Measurements from ENCODE around the gene SPPL2B. TPM values are rescaled to one million over a fixed set of nuclear protein-coding genes. Genes with fewer than 3 reads are reported as not detected.

SPPL2B gene
- total and polyA plus RNA-seq, 4 donors: 30.2 to 140 (median 73.4) TPM

- H3K4me1 ChIP-seq (ENCODE audit: control insufficient read depth, insufficient read depth, low read length): peaks cover 86% of the 10 kb centered on the region
- WGBS (ENCODE audit: insufficient coverage): 14% methylated on average over 12 of the region's 13 CpGs
- H3K27ac ChIP-seq (ENCODE audit: low read depth, low read length): no peak overlapping the region
- DNase-seq (ENCODE audit: low read depth in 4 of 6, low spot score in 6 of 6): no peak
- no peaks in the 10 kb centered on the region for H3K27me3 ChIP-seq (ENCODE audit: control insufficient read depth, insufficient read depth, low read length)
- no peaks in the 10 kb centered on the region for H3K9me3 ChIP-seq (ENCODE audit: control insufficient read depth, insufficient read depth, low read length)
- H3K36me3 ChIP-seq (ENCODE audit: control insufficient read depth, insufficient read depth, low read length): peaks cover 48% of the 10 kb centered on the region
- H3K4me3 ChIP-seq (ENCODE audit: low read depth, low read length): peak overlapping the region; percentile 93
Measured at GRCh38 chr19:2329501-2329916, 1.0 kb downstream of the SPPL2B start.

- Histone ChIP-seq H3K36me3 (ENCODE audit: control insufficient read depth, insufficient read depth, low read length) (peaks cover 48% of the 10 kb centered on the region), H3K4me1 (ENCODE audit: control insufficient read depth, insufficient read depth, low read length) (peaks cover 79% of the 10 kb centered on the region), H3K4me3 (ENCODE audit: low read depth, low read length) (no peak overlapping the region), H3K9me3 (ENCODE audit: control insufficient read depth, insufficient read depth, low read length) (no peaks in the 10 kb centered on the region), H3K27ac (ENCODE audit: low read depth, low read length) (peak overlapping the region; percentile 71), H3K27me3 (ENCODE audit: control insufficient read depth, insufficient read depth, low read length) (no peaks in the 10 kb centered on the region)
- DNase-seq (ENCODE audit: low read depth in 4 of 6, low spot score in 6 of 6): no peak
- 74% methylated on average over 7 of the region's 10 CpGs for WGBS (ENCODE audit: insufficient coverage)
Measured at GRCh38 chr19:2330255-2330631, 1.8 kb downstream of the SPPL2B start.

GRCh38 chr19:2330632-2331284, 2.3 kb downstream of the SPPL2B start:
- peaks cover 48% of the 10 kb centered on the region for H3K36me3 ChIP-seq (ENCODE audit: control insufficient read depth, insufficient read depth, low read length)
- 56% methylated on average over 19 of the region's 20 CpGs for WGBS (ENCODE audit: insufficient coverage)
- no peak for DNase-seq (ENCODE audit: low read depth in 4 of 6, low spot score in 6 of 6)
- no peaks in the 10 kb centered on the region for H3K9me3 ChIP-seq (ENCODE audit: control insufficient read depth, insufficient read depth, low read length)
- H3K4me3 ChIP-seq (ENCODE audit: low read depth, low read length): no peak overlapping the region
- H3K27me3 ChIP-seq (ENCODE audit: control insufficient read depth, insufficient read depth, low read length): no peaks in the 10 kb centered on the region
- peak overlapping the region; percentile 71 for H3K27ac ChIP-seq (ENCODE audit: low read depth, low read length)
- H3K4me1 ChIP-seq (ENCODE audit: control insufficient read depth, insufficient read depth, low read length): peaks cover 77% of the 10 kb centered on the region

- H3K9me3 ChIP-seq (ENCODE audit: control insufficient read depth, insufficient read depth, low read length): no peaks in the 10 kb centered on the region
- peaks cover 49% of the 10 kb centered on the region for H3K36me3 ChIP-seq (ENCODE audit: control insufficient read depth, insufficient read depth, low read length)
- H3K27me3 ChIP-seq (ENCODE audit: control insufficient read depth, insufficient read depth, low read length): no peaks in the 10 kb centered on the region
- DNase-seq (ENCODE audit: low read depth in 4 of 6, low spot score in 6 of 6): peak in 2 of 6 donors; percentile 7 to 60
- H3K4me1 ChIP-seq (ENCODE audit: control insufficient read depth, insufficient read depth, low read length): peaks cover 76% of the 10 kb centered on the region
- H3K4me3 ChIP-seq (ENCODE audit: low read depth, low read length): no peak overlapping the region
- WGBS (ENCODE audit: insufficient coverage): 61% methylated on average over 9 of the region's 12 CpGs
- H3K27ac ChIP-seq (ENCODE audit: low read depth, low read length): peak overlapping the region; percentile 71
Measured at GRCh38 chr19:2331601-2332246, 3.2 kb downstream of the SPPL2B start.

GRCh38 chr19:2332341-2333026, 4.0 kb downstream of the SPPL2B start:
- H3K4me3 ChIP-seq (ENCODE audit: low read depth, low read length): no peak overlapping the region
- H3K9me3 ChIP-seq (ENCODE audit: control insufficient read depth, insufficient read depth, low read length): no peaks in the 10 kb centered on the region
- peaks cover 76% of the 10 kb centered on the region for H3K4me1 ChIP-seq (ENCODE audit: control insufficient read depth, insufficient read depth, low read length)
- H3K36me3 ChIP-seq (ENCODE audit: control insufficient read depth, insufficient read depth, low read length): peaks cover 55% of the 10 kb centered on the region
- DNase-seq (ENCODE audit: low read depth in 4 of 6, low spot score in 6 of 6): peak in 1 of 6 donors; percentile 20
- H3K27me3 ChIP-seq (ENCODE audit: control insufficient read depth, insufficient read depth, low read length): no peaks in the 10 kb centered on the region
- H3K27ac ChIP-seq (ENCODE audit: low read depth, low read length): peak overlapping the region; percentile 71
- 40% methylated on average over 16 of the region's 17 CpGs for whole genome bisulfite sequencing (ENCODE audit: insufficient coverage)

- H3K9me3 ChIP-seq (ENCODE audit: control insufficient read depth, insufficient read depth, low read length): no peaks in the 10 kb centered on the region
- no peak overlapping the region for H3K27ac ChIP-seq (ENCODE audit: low read depth, low read length)
- DNase-seq (ENCODE audit: low read depth in 4 of 6, low spot score in 6 of 6): no peak
- H3K4me3 ChIP-seq (ENCODE audit: low read depth, low read length): no peak overlapping the region
- no peaks in the 10 kb centered on the region for H3K27me3 ChIP-seq (ENCODE audit: control insufficient read depth, insufficient read depth, low read length)
- WGBS (ENCODE audit: insufficient coverage): 61% methylated on average over 22 of the region's 27 CpGs
- H3K36me3 ChIP-seq (ENCODE audit: control insufficient read depth, insufficient read depth, low read length): peaks cover 63% of the 10 kb centered on the region
- peaks cover 77% of the 10 kb centered on the region for H3K4me1 ChIP-seq (ENCODE audit: control insufficient read depth, insufficient read depth, low read length)
Measured at GRCh38 chr19:2333027-2333806, 4.7 kb downstream of the SPPL2B start.

GRCh38 chr19:2333807-2334211, 5.3 kb downstream of the SPPL2B start:
- no peaks in the 10 kb centered on the region for H3K27me3 ChIP-seq (ENCODE audit: control insufficient read depth, insufficient read depth, low read length)
- peaks cover 76% of the 10 kb centered on the region for H3K4me1 ChIP-seq (ENCODE audit: control insufficient read depth, insufficient read depth, low read length)
- H3K9me3 ChIP-seq (ENCODE audit: control insufficient read depth, insufficient read depth, low read length): no peaks in the 10 kb centered on the region
- H3K36me3 ChIP-seq (ENCODE audit: control insufficient read depth, insufficient read depth, low read length): peaks cover 69% of the 10 kb centered on the region
- H3K27ac ChIP-seq (ENCODE audit: low read depth, low read length): no peak overlapping the region
- H3K4me3 ChIP-seq (ENCODE audit: low read depth, low read length): no peak overlapping the region
- WGBS (ENCODE audit: insufficient coverage): 77% methylated on average over 11 of the region's 11 CpGs
- no peak for DNase-seq (ENCODE audit: low read depth in 4 of 6, low spot score in 6 of 6)

- Histone ChIP-seq H3K4me1 (ENCODE audit: control insufficient read depth, insufficient read depth, low read length) (peaks cover 70% of the 10 kb centered on the region), H3K4me3 (ENCODE audit: low read depth, low read length) (no peak overlapping the region), H3K27ac (ENCODE audit: low read depth, low read length) (no peak overlapping the region), H3K36me3 (ENCODE audit: control insufficient read depth, insufficient read depth, low read length) (peaks cover 75% of the 10 kb centered on the region), H3K9me3 (ENCODE audit: control insufficient read depth, insufficient read depth, low read length) (no peaks in the 10 kb centered on the region), H3K27me3 (ENCODE audit: control insufficient read depth, insufficient read depth, low read length) (no peaks in the 10 kb centered on the region)
- no peak for DNase-seq (ENCODE audit: low read depth in 4 of 6, low spot score in 6 of 6)
- 95% methylated on average over 27 of the region's 27 CpGs for whole genome bisulfite sequencing (ENCODE audit: insufficient coverage)
Measured at GRCh38 chr19:2334426-2334825, 5.9 kb downstream of the SPPL2B start.

GRCh38 chr19:2334986-2335846, 6.7 kb downstream of the SPPL2B start:
- no peaks in the 10 kb centered on the region for H3K9me3 ChIP-seq (ENCODE audit: control insufficient read depth, insufficient read depth, low read length)
- WGBS (ENCODE audit: insufficient coverage): 93% methylated on average over 24 of the region's 26 CpGs
- peaks cover 62% of the 10 kb centered on the region for H3K4me1 ChIP-seq (ENCODE audit: control insufficient read depth, insufficient read depth, low read length)
- DNase-seq (ENCODE audit: low read depth in 4 of 6, low spot score in 6 of 6): no peak
- H3K27me3 ChIP-seq (ENCODE audit: control insufficient read depth, insufficient read depth, low read length): no peaks in the 10 kb centered on the region
- no peak overlapping the region for H3K4me3 ChIP-seq (ENCODE audit: low read depth, low read length)
- H3K36me3 ChIP-seq (ENCODE audit: control insufficient read depth, insufficient read depth, low read length): peaks cover 83% of the 10 kb centered on the region
- no peak overlapping the region for H3K27ac ChIP-seq (ENCODE audit: low read depth, low read length)

All from spinal cord (tissue), 10 donors.